ENCODE measurements around the gene SHB.

DNA sequence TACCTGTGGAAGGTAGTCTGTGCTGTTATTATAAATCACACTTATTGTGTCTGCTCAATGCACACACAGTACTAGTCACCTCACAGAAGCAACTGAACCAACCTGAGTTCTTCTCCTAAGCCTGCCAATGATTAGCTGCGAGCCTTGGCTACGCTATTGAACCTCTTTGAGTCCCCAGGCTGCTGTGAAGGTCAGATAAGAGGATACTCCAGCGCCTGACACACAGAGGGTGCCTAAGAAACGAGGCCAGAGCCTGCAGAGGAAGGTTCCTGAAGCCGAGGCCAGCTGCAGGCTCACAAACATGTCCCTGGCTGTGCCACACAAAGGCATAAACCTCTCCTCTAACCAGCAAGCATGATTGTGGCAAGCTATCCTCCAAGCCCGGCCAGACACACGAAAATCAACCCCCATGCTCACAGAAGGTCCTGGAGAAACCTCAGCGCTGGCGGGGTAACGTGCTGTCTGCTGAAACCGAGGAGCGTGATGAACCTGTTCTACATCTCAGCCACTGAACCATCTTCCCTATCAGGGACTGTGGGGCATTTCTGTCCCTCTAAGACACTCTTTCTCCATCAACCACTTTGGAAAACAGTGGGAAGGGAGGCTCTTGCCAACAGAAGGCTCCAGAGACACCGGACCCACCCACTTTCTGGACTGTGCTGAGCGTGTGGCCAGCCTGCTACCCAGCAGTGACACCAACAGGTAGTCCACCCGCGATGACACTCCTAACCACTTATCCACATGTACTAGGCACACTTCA, 111.9 kb downstream of the SHB start:
- TF ChIP-seq, protein P1, sequence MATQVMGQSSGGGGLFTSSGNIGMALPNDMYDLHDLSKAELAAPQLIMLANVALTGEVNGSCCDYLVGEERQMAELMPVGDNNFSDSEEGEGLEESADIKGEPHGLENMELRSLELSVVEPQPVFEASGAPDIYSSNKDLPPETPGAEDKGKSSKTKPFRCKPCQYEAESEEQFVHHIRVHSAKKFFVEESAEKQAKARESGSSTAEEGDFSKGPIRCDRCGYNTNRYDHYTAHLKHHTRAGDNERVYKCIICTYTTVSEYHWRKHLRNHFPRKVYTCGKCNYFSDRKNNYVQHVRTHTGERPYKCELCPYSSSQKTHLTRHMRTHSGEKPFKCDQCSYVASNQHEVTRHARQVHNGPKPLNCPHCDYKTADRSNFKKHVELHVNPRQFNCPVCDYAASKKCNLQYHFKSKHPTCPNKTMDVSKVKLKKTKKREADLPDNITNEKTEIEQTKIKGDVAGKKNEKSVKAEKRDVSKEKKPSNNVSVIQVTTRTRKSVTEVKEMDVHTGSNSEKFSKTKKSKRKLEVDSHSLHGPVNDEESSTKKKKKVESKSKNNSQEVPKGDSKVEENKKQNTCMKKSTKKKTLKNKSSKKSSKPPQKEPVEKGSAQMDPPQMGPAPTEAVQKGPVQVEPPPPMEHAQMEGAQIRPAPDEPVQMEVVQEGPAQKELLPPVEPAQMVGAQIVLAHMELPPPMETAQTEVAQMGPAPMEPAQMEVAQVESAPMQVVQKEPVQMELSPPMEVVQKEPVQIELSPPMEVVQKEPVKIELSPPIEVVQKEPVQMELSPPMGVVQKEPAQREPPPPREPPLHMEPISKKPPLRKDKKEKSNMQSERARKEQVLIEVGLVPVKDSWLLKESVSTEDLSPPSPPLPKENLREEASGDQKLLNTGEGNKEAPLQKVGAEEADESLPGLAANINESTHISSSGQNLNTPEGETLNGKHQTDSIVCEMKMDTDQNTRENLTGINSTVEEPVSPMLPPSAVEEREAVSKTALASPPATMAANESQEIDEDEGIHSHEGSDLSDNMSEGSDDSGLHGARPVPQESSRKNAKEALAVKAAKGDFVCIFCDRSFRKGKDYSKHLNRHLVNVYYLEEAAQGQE (IDR thresholded peaks at IDR 0.05; ENCODE audit: low read depth), result no peak
- TF ChIP-seq, protein P2, sequence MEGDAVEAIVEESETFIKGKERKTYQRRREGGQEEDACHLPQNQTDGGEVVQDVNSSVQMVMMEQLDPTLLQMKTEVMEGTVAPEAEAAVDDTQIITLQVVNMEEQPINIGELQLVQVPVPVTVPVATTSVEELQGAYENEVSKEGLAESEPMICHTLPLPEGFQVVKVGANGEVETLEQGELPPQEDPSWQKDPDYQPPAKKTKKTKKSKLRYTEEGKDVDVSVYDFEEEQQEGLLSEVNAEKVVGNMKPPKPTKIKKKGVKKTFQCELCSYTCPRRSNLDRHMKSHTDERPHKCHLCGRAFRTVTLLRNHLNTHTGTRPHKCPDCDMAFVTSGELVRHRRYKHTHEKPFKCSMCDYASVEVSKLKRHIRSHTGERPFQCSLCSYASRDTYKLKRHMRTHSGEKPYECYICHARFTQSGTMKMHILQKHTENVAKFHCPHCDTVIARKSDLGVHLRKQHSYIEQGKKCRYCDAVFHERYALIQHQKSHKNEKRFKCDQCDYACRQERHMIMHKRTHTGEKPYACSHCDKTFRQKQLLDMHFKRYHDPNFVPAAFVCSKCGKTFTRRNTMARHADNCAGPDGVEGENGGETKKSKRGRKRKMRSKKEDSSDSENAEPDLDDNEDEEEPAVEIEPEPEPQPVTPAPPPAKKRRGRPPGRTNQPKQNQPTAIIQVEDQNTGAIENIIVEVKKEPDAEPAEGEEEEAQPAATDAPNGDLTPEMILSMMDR (IDR thresholded peaks at IDR 0.05 in 2 of 3, conservative IDR thresholded peaks at IDR 0.05 in 1 of 3; ENCODE audit: borderline replicate concordance in 1 of 3, insufficient read depth in 1 of 3, low read depth in 2 of 3, low read length in 2 of 3), result 0 out of 6 replicates have a peak, but pooled peaks of 1 of the 3 experiments have one; percentile 7
- no peak for TF ChIP-seq POLR2AphosphoS5 (IDR thresholded peaks at IDR 0.05; ENCODE audit: low read depth, low read length)
- TF ChIP-seq EGR1 (IDR thresholded peaks at IDR 0.05; ENCODE audit: low read depth), result no peak
- TF ChIP-seq ZFX (IDR thresholded peaks at IDR 0.05), result no peak
- TF ChIP-seq ZNF274 (IDR thresholded peaks at IDR 0.05; ENCODE audit: low read depth, low read length), result no peak
- no peak for TF ChIP-seq POLR2A (IDR thresholded peaks at IDR 0.05; ENCODE audit: borderline replicate concordance, extremely low read depth, insufficient read depth, insufficient read length)
- TF ChIP-seq, protein P3, sequence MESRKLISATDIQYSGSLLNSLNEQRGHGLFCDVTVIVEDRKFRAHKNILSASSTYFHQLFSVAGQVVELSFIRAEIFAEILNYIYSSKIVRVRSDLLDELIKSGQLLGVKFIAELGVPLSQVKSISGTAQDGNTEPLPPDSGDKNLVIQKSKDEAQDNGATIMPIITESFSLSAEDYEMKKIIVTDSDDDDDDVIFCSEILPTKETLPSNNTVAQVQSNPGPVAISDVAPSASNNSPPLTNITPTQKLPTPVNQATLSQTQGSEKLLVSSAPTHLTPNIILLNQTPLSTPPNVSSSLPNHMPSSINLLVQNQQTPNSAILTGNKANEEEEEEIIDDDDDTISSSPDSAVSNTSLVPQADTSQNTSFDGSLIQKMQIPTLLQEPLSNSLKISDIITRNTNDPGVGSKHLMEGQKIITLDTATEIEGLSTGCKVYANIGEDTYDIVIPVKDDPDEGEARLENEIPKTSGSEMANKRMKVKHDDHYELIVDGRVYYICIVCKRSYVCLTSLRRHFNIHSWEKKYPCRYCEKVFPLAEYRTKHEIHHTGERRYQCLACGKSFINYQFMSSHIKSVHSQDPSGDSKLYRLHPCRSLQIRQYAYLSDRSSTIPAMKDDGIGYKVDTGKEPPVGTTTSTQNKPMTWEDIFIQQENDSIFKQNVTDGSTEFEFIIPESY (IDR thresholded peaks at IDR 0.05; ENCODE audit: extremely low read depth, insufficient replicate concordance, low read length), result no peak
- TF ChIP-seq, protein P4, sequence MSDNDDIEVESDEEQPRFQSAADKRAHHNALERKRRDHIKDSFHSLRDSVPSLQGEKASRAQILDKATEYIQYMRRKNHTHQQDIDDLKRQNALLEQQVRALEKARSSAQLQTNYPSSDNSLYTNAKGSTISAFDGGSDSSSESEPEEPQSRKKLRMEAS (IDR thresholded peaks at IDR 0.05), result no peak
- no peak for TF ChIP-seq RAD21 (IDR thresholded peaks at IDR 0.05; ENCODE audit: low read depth)
- TF ChIP-seq SIN3A (IDR thresholded peaks at IDR 0.05; ENCODE audit: low read depth), result no peak
- TF ChIP-seq EZH2phosphoT487 (IDR thresholded peaks at IDR 0.05; ENCODE audit: borderline replicate concordance), result no peak
- TF ChIP-seq FOSL1 (IDR thresholded peaks at IDR 0.05; ENCODE audit: low read depth), result no peak
